Trophoblast cell (in vitro differentiated cells and primary cell): Measurements from ENCODE around the gene SYTL1.

Experiments used
- DNase-seq, 2 donors: peaks; one replicate each; pipeline ENCODE4 v3.0.0-alpha.2; 2016
- H2AFZ ChIP-seq: 2 replicates; pipeline ENCODE4 v1.6.1; 2013; ENCODE audit warnings: low read length, moderate library complexity, mild to moderate bottlenecking; ENCODE audit not compliant: insufficient read depth, poor library complexity
- H2AK5ac ChIP-seq: 2 replicates; pipeline ENCODE4 v1.6.1; 2013; ENCODE audit warnings: mild to moderate bottlenecking, low read length
- H2BK120ac ChIP-seq: 2 replicates; pipeline ENCODE4 v1.6.1; 2013; ENCODE audit warnings: low read length, mild to moderate bottlenecking, moderate library complexity; ENCODE audit not compliant: insufficient read depth, poor library complexity
- H2BK12ac ChIP-seq: 2 replicates; pipeline ENCODE4 v1.6.1; 2013; ENCODE audit warnings: mild to moderate bottlenecking, low read length, moderate library complexity
- H2BK5ac ChIP-seq: 2 replicates; pipeline ENCODE4 v1.6.1; 2013; ENCODE audit warnings: low read length, low read depth, moderate library complexity, mild to moderate bottlenecking; ENCODE audit not compliant: poor library complexity
- H3K14ac ChIP-seq: 2 replicates; pipeline ENCODE4 v1.6.1; 2013; ENCODE audit warnings: mild to moderate bottlenecking, low read length
- H3K18ac ChIP-seq: 2 replicates; pipeline ENCODE4 v1.6.1; 2013; ENCODE audit warnings: mild to moderate bottlenecking, low read length
- H3K23ac ChIP-seq: 2 replicates; pipeline ENCODE4 v1.6.1; 2013; ENCODE audit warnings: low read length
- H3K27ac ChIP-seq: 2 replicates; pipeline ENCODE4 v1.5.1; 2013; ENCODE audit warnings: low read depth, mild to moderate bottlenecking, inconsistent platforms, low read length, moderate library complexity
- H3K27me3 ChIP-seq: 2 replicates; pipeline ENCODE4 v1.6.1; 2013; ENCODE audit warnings: inconsistent platforms, mild to moderate bottlenecking, low read length, moderate library complexity; ENCODE audit not compliant: insufficient read depth
- H3K36me3 ChIP-seq, 2 experiments: 1 replicate in 1 of 2; 2 replicates in 1 of 2; pipeline ENCODE4 v1.6.1; 2013; ENCODE audit warnings: low read length in 2 of 2, mild to moderate bottlenecking in 2 of 2, moderate library complexity in 1 of 2; ENCODE audit not compliant: insufficient read depth in 2 of 2, control insufficient read depth in 1 of 2
- H3K4ac ChIP-seq: 2 replicates; pipeline ENCODE4 v1.6.1; 2013; ENCODE audit warnings: low read depth, mild to moderate bottlenecking, low read length, moderate library complexity
- H3K4me1 ChIP-seq, 2 experiments: 1 replicate in 1 of 2; 2 replicates in 1 of 2; pipeline ENCODE4 v1.6.1; 2013; ENCODE audit warnings: low read length in 2 of 2, mild to moderate bottlenecking in 2 of 2, moderate library complexity in 1 of 2; ENCODE audit not compliant: insufficient read depth in 2 of 2, control insufficient read depth in 1 of 2
- H3K4me2 ChIP-seq: 2 replicates; pipeline ENCODE4 v1.6.1; 2013; ENCODE audit warnings: inconsistent platforms, mild to moderate bottlenecking, low read length, moderate library complexity
- H3K4me3 ChIP-seq: 2 replicates; pipeline ENCODE4 v1.5.1; 2013; ENCODE audit warnings: mild to moderate bottlenecking, low read depth, low read length, inconsistent platforms
- H3K79me1 ChIP-seq: one replicate; pipeline ENCODE4 v1.6.1; 2013; ENCODE audit warnings: low read length
- H3K79me2 ChIP-seq: 2 replicates; pipeline ENCODE4 v1.6.1; 2013; ENCODE audit warnings: low read length, mild to moderate bottlenecking; ENCODE audit not compliant: control insufficient read depth, insufficient read depth, poor library complexity
- H3K9ac ChIP-seq: 2 replicates; pipeline ENCODE4 v1.6.1; 2013; ENCODE audit warnings: mild to moderate bottlenecking, low read length
- H3K9me3 ChIP-seq: 2 replicates; pipeline ENCODE4 v1.6.1; 2013; ENCODE audit warnings: low read depth, mild to moderate bottlenecking, control low read depth, inconsistent platforms, low read length; ENCODE audit not compliant: insufficient read depth
- H4K12ac ChIP-seq: 2 replicates; pipeline ENCODE4 v1.6.1; 2013; ENCODE audit warnings: low read depth, mild to moderate bottlenecking, low read length, moderate library complexity
- H4K8ac ChIP-seq: 2 replicates; pipeline ENCODE4 v1.6.1; 2013; ENCODE audit warnings: low read depth, mild to moderate bottlenecking, low read length, moderate library complexity
- H4K91ac ChIP-seq: one replicate; pipeline ENCODE4 v1.6.1; 2013; ENCODE audit warnings: low read depth, mild to moderate bottlenecking, low read length, moderate library complexity
- WGBS: extraction: QIAGEN DNeasy Blood & Tissue Kit; methylation state at CpG from one replicate; pipeline ENCODE4 v1.1.7; 2013; ENCODE audit warnings: missing lambda C conversion rate; ENCODE audit not compliant: insufficient read length, insufficient coverage; ENCODE audit errors: extremely low coverage; 5-methylcytosine and 5-hydroxymethylcytosine counted together

SYTL1 gene

GRCh38 chr1:27297903-27298302, 43.9 kb upstream of the SYTL1 start:
- no peak overlapping the region for H3K27ac ChIP-seq
- no peak overlapping the region for H4K12ac ChIP-seq
- no peak overlapping the region for H2BK12ac ChIP-seq
- DNase-seq = no peak
- no peak overlapping the region for H3K4ac ChIP-seq
- WGBS = no CpG with 5 or more reads among the region's 3 CpGs
- no peak overlapping the region for H4K91ac ChIP-seq
- H2BK5ac ChIP-seq = no peak overlapping the region
- H3K18ac ChIP-seq = no peak overlapping the region
- H2BK120ac ChIP-seq = no peak overlapping the region
- peaks cover 10 to 16% of the 10 kb centered on the region in 2 experiments for H3K36me3 ChIP-seq
- no peak overlapping the region for H3K4me3 ChIP-seq
- H3K4me2 ChIP-seq = no peak overlapping the region
- H3K9ac ChIP-seq = no peak overlapping the region
- H3K79me1 ChIP-seq = peaks cover 12% of the 10 kb centered on the region
- no peak overlapping the region for H4K8ac ChIP-seq
- no peak overlapping the region for H2AFZ ChIP-seq
- H3K4me1 ChIP-seq = peaks cover 19 to 24% of the 10 kb centered on the region in 2 experiments
- H3K27me3 ChIP-seq = no peaks in the 10 kb centered on the region
- H3K23ac ChIP-seq = no peak overlapping the region
- H3K79me2 ChIP-seq = no peaks in the 10 kb centered on the region
- H3K9me3 ChIP-seq = no peaks in the 10 kb centered on the region
- H2AK5ac ChIP-seq = peak overlapping the region; percentile 18
- no peak overlapping the region for H3K14ac ChIP-seq

- no peaks in the 10 kb centered on the region for H3K27me3 ChIP-seq
- peaks cover 10 to 15% of the 10 kb centered on the region in 2 experiments for H3K36me3 ChIP-seq
- peak overlapping the region; percentile 47 for H2BK12ac ChIP-seq
- peaks cover 12% of the 10 kb centered on the region for H3K79me1 ChIP-seq
- H3K9ac ChIP-seq = no peak overlapping the region
- no peak overlapping the region for H3K23ac ChIP-seq
- H3K4me3 ChIP-seq = no peak overlapping the region
- no peaks in the 10 kb centered on the region for H3K79me2 ChIP-seq
- no peaks in the 10 kb centered on the region for H3K9me3 ChIP-seq
- no CpG with 5 or more reads among the region's 8 CpGs for WGBS
- H2BK120ac ChIP-seq = peak overlapping the region; percentile 59
- H4K12ac ChIP-seq = no peak overlapping the region
- peak overlapping the region; percentile 19 for H3K4me2 ChIP-seq
- no peak overlapping the region for H3K4ac ChIP-seq
- peak overlapping the region; percentile 81 for H3K27ac ChIP-seq
- H4K91ac ChIP-seq = peak overlapping the region; percentile 80
- H2BK5ac ChIP-seq = peak overlapping the region; percentile 37
- peak overlapping the region; percentile 40 for H2AK5ac ChIP-seq
- peak overlapping the region; percentile 28 for H3K14ac ChIP-seq
- peak overlapping the region; percentile 27 for H4K8ac ChIP-seq
- peak overlapping the region; percentile 14 for H2AFZ ChIP-seq
- H3K18ac ChIP-seq = peak overlapping the region; percentile 20
- peaks cover 19 to 24% of the 10 kb centered on the region in 2 experiments for H3K4me1 ChIP-seq
- no peak for DNase-seq
Observed at GRCh38 chr1:27298632-27299384, 43.0 kb upstream of the SYTL1 start.

DNA sequence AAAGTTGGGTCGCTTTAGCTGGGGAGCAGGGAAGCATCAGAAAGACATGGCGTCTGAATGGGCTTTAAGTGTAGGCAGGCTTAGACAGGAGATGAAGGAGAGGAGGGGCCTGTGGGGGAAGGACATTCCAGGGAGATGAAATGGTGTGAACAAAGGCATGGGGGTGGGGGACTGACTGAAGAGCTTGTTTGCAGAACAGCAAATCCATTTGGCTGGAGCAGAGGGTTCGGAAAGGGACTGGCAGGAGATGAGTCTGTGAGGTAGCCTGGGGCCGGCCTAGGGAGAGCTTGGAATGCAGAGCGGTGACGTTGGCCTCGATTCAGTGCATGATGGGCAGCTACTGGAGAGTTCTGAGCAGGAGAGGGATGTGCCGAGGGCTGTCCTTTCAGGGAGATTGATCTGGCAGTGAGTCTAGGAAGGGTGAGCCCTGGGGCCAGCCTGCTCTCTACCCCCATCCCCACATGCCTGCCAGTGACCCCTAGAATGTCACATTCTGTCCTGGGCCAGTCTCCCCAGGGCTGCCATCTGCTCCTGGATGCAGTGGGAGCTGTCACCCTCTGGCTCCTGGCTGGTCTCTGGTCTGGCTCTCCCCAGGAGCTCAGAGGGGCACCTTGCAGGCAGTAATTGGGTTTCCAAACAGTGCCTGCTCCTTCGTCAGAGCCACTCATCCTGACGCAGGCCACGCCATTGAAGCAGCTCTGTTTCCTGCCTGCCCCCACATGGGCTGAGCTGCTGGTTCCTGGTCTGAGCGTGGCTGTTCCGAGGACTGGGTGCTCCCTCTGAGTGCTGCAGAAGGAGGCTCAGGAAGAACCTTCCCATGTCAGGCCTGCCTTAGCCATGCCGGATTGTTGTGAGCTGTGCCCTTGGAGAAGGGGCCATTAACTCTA, 42.2 kb upstream of the SYTL1 start:
- peaks cover 12% of the 10 kb centered on the region for H3K79me1 ChIP-seq
- peak overlapping the region; percentile 74 for H2BK120ac ChIP-seq
- H3K4me1 ChIP-seq = peaks cover 19 to 24% of the 10 kb centered on the region in 2 experiments
- peak overlapping the region; percentile 80 for H4K8ac ChIP-seq
- peak overlapping the region; percentile 14 for H2AFZ ChIP-seq
- peak overlapping the region; percentile 78 for H3K14ac ChIP-seq
- H3K9me3 ChIP-seq = no peaks in the 10 kb centered on the region
- peak overlapping the region; percentile 73 for H2BK5ac ChIP-seq
- peak overlapping the region; percentile 76 for H2BK12ac ChIP-seq
- no peaks in the 10 kb centered on the region for H3K79me2 ChIP-seq
- peak overlapping the region; percentile 45 for H2AK5ac ChIP-seq
- peak overlapping the region; percentile 2 for H3K4me3 ChIP-seq
- H4K12ac ChIP-seq = peak overlapping the region; percentile 64
- H3K23ac ChIP-seq = no peak overlapping the region
- DNase-seq = peak; percentile 45 to 53
- no peaks in the 10 kb centered on the region for H3K27me3 ChIP-seq
- peak overlapping the region; percentile 82 for H4K91ac ChIP-seq
- peak overlapping the region; percentile 22 for H3K4ac ChIP-seq
- H3K18ac ChIP-seq = peak overlapping the region; percentile 65
- peaks cover 8 to 10% of the 10 kb centered on the region in 2 experiments for H3K36me3 ChIP-seq
- H3K27ac ChIP-seq = peak overlapping the region; percentile 93
- peak overlapping the region; percentile 19 for H3K4me2 ChIP-seq
- WGBS = no CpG with 5 or more reads among the region's 14 CpGs
- no peak overlapping the region for H3K9ac ChIP-seq

DNA sequence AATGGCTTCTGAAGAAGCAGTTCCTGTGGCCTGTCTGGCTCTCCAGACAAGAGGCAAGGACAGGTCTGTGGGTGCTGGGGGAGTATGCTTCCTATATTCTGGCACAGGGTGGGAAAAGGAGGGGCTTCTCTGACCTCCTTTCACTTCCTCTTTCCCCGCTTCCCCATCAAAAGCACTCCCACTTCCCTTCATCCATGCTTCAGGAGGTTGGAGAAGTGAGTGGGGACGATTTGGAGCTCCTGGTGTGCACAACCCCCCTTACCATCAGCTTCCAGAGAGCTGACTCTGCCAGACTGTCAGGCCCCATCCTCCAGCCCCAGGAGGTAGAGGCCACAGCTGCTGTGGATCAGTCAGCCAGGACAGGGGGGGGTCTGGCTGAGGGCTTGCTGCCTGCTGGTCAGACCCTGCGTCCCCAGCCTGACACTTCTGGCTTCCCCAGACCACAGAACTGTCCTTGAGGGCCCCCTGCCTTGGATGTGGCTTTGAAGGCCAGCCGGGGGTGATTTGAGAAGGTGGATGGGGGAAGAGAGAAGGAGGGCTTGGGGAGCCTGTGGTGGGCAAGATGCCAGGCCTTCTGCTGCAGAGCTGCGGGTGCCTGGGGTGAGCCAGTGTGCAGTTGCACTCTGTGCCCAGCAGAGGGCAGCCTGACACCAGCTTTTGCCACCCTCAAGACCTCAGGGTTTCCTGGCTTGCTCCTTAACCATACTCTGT, 41.3 kb upstream of the SYTL1 start:
- Histone ChIP-seq H2BK120ac (peak overlapping the region; percentile 74), H3K23ac (no peak overlapping the region), H4K8ac (peak overlapping the region; percentile 80), H3K79me2 (no peaks in the 10 kb centered on the region), H2AK5ac (no peak overlapping the region), H3K4ac (no peak overlapping the region), H2AFZ (no peak overlapping the region), H3K9ac (no peak overlapping the region), H3K18ac (no peak overlapping the region), H3K4me3 (no peak overlapping the region), H2BK5ac (no peak overlapping the region), H4K91ac (peak overlapping the region; percentile 82), H3K36me3 (peaks cover 8 to 10% of the 10 kb centered on the region in 2 experiments), H4K12ac (peak overlapping the region; percentile 5), H3K4me2 (no peak overlapping the region), H3K4me1 (peaks cover 19 to 24% of the 10 kb centered on the region in 2 experiments), H3K27me3 (no peaks in the 10 kb centered on the region), H3K14ac (peak overlapping the region; percentile 78), H3K9me3 (no peaks in the 10 kb centered on the region), H3K79me1 (peaks cover 12% of the 10 kb centered on the region), H3K27ac (peak overlapping the region; percentile 93), H2BK12ac (no peak overlapping the region)
- DNase-seq = peak; percentile 76 to 86
- no CpG with 5 or more reads among the region's 5 CpGs for WGBS
